HepG2 (cell line): ENCODE measurements around the gene CPA5. TPM values are rescaled to one million over a fixed set of nuclear protein-coding genes. Genes with fewer than 3 reads are reported as not detected.

ENCODE experiments used
- ATAC-seq: fragments of 200-7000 bp; cut with Tn5 transposase; 3 replicates; pipeline ENCODE4 v1.9.1; 2020; ENCODE audit warnings: mild to moderate bottlenecking, moderate library complexity
- BruUV-seq: library from RNA; stranded (reverse); fragments of 400-500 nt; replicated peaks from 2 replicates; lab custom pipeline; 2021; lab: Mats Ljungman, UMichigan
- CTCF ChIA-PET: fragments of 300-600 bp; formaldehyde crosslinking; extraction: SDS; loops from one replicate; lab custom pipeline; 2021; ENCODE audit warnings: low total read pairs, inconsistent platforms, low intra/inter-chr PET ratio; lab: Yijun Ruan, JAX
- POLR2A ChIA-PET: fragments of 350-600 bp; sonication (Branson Sonifier 250); formaldehyde crosslinking; loops from one replicate; lab custom pipeline; 2020; ENCODE audit warnings: antibody characterized with exemption, inconsistent platforms; lab: Yijun Ruan, JAX
- DNase-seq: peaks from one replicate; pipeline ENCODE4 v3.0.0-alpha.2; 2015; ENCODE audit warnings: low spot score
- FAIRE-seq: peaks from 3 replicates; lab custom pipeline; 2011; peaks lifted over from hg19 to GRCh38; lab: Jason Lieb, UNC
- H2AFZ ChIP-seq: one replicate; pipeline ENCODE4 v1.6.1; 2011; ENCODE audit warnings: low read length, inconsistent platforms
- H3K27ac ChIP-seq: fragments of 300-600 bp; 3 replicates; pipeline ENCODE4 v1.8.0; 2011; ENCODE audit warnings: mixed run types, mild to moderate bottlenecking, mixed read lengths, low read length, inconsistent platforms; ENCODE audit not compliant: insufficient read depth; ENCODE audit errors: extremely low read length
- H3K27me3 ChIP-seq, 2 experiments: fragments of 200-600 bp in 1 of 2; 2 replicates in 1 of 2; 3 replicates in 1 of 2; pipeline versions ENCODE4 v1.6.0 to v1.8.0; 2011; ENCODE audit warnings: low read length in 2 of 2, mild to moderate bottlenecking in 2 of 2, moderate library complexity in 2 of 2, inconsistent platforms in 1 of 2; ENCODE audit not compliant: insufficient read depth in 2 of 2, control insufficient read depth in 1 of 2
- H3K36me3 ChIP-seq, 2 experiments: fragments of 200-600 bp in 1 of 2; replicated peaks in 1 of 2; 2 replicates in 1 of 2; 3 replicates in 1 of 2; pipeline versions ENCODE4 v1.5.1 to v1.8.0; 2011; ENCODE audit warnings: low read length in 2 of 2, inconsistent platforms in 1 of 2; ENCODE audit not compliant: insufficient read depth in 2 of 2, control insufficient read depth in 1 of 2
- H3K4me1 ChIP-seq: 2 replicates; pipeline ENCODE4 v1.5.1; 2012; ENCODE audit warnings: low read length, inconsistent platforms; ENCODE audit not compliant: insufficient read depth
- H3K4me2 ChIP-seq: 2 replicates; pipeline ENCODE4 v1.6.0; 2011; ENCODE audit warnings: low read depth, low read length, inconsistent platforms
- H3K4me3 ChIP-seq, 3 experiments: fragments of 200-600 bp in 1 of 3; sonication (generic), shearing (Covaris generic) in 1 of 3; replicated peaks in 1 of 3; 2 replicates each; pipeline ENCODE4 v1.5.1; 2011 to 2016; ENCODE audit warnings: low read length in 3 of 3, inconsistent platforms in 2 of 3, low read depth in 2 of 3, mild to moderate bottlenecking in 2 of 3, control low read depth in 1 of 3, mixed read lengths in 1 of 3; ENCODE audit not compliant: insufficient read depth in 1 of 3
- H3K79me2 ChIP-seq: one replicate; pipeline ENCODE4 v1.6.1; 2011; ENCODE audit warnings: low read length, inconsistent platforms; ENCODE audit not compliant: insufficient read depth
- H3K9ac ChIP-seq: 2 replicates; pipeline ENCODE4 v1.6.0; 2011; ENCODE audit warnings: mild to moderate bottlenecking, low read depth, low read length, inconsistent platforms; ENCODE audit not compliant: insufficient read depth
- H3K9me3 ChIP-seq: 2 replicates; pipeline ENCODE4 v1.5.1; 2012; ENCODE audit warnings: mild to moderate bottlenecking, low read length
- H4K20me1 ChIP-seq: 2 replicates; pipeline ENCODE4 v1.6.0; 2011; ENCODE audit warnings: inconsistent platforms, mild to moderate bottlenecking, low read length, moderate library complexity; ENCODE audit not compliant: insufficient read depth
- ATRX ChIP-seq: sonication (generic); formaldehyde crosslinking; IDR thresholded peaks from 2 replicates; pipeline ENCODE4 v1.4.0; 2020; ENCODE audit warnings: missing genetic modification reagents, borderline replicate concordance
- KLF12 ChIP-seq: sonication (generic); formaldehyde crosslinking; IDR thresholded peaks from 2 replicates; pipeline ENCODE4 v1.4.0; 2020; ENCODE audit warnings: missing genetic modification reagents, borderline replicate concordance
- PRDM15 ChIP-seq: sonication (generic); formaldehyde crosslinking; IDR thresholded peaks from 2 replicates; pipeline ENCODE4 v1.4.0; 2020; ENCODE audit warnings: missing genetic modification reagents
- RFX5 ChIP-seq: IDR thresholded peaks from 2 replicates; pipeline ENCODE4 v1.6.1; 2011; ENCODE audit warnings: low read depth, low read length, improper control_type of control experiment
- SRSF9 ChIP-seq: fragments of 200-400 bp; formaldehyde crosslinking; IDR thresholded peaks from 2 replicates; pipeline ENCODE4 v1.6.1; 2018; ENCODE audit warnings: borderline replicate concordance, mild to moderate bottlenecking, low read depth, low read length; ENCODE audit not compliant: insufficient read depth, poor library complexity, severe bottlenecking
- TAF1 ChIP-seq: sonication (generic); formaldehyde crosslinking; IDR thresholded peaks from 2 replicates; pipeline ENCODE4 v1.4.0; 2020; ENCODE audit warnings: missing genetic modification reagents
- THYN1 ChIP-seq: sonication (generic); formaldehyde crosslinking; IDR thresholded peaks from 2 replicates; pipeline ENCODE4 v1.8.1; 2023; ENCODE audit warnings: low read depth, mild to moderate bottlenecking, moderate library complexity, missing genetic modification reagents, borderline replicate concordance
- ZNF280B ChIP-seq: sonication (generic); formaldehyde crosslinking; IDR thresholded peaks from 2 replicates; pipeline ENCODE4 v1.5.0; 2020; ENCODE audit warnings: missing genetic modification reagents, mild to moderate bottlenecking, borderline replicate concordance
- ZNF337 ChIP-seq: sonication (generic); formaldehyde crosslinking; IDR thresholded peaks from 2 replicates; pipeline ENCODE4 v1.5.1; 2020; ENCODE audit warnings: missing genetic modification reagents, low read depth, mild to moderate bottlenecking, borderline replicate concordance
- WGBS: methylation state at CpG from one replicate; pipeline ENCODE4 v1.1.6; 2017; ENCODE audit warnings: low lambda C conversion rate; 5-methylcytosine and 5-hydroxymethylcytosine counted together
- in situ Hi-C: cut with HindIII; loops from 2 replicates; pipeline ENCODE4 v1.10.0; 2017; ENCODE audit warnings: low pct_unique_long_range_greater_than_20kb; ENCODE audit not compliant: extremely low pct_ligation_motif_present
- intact Hi-C: fragments of 100-400 bp; cut with micrococcal nuclease; formaldehyde crosslinking; loops from one replicate; pipeline ENCODE4 v1.10.0; 2022; ENCODE audit not compliant: unreplicated experiment
- polyA plus RNA-seq, 8 experiments: library from polyadenylated mRNA; depleted of rRNA in 3 of 8; stranded (reverse) in 7 of 8; unstranded in 1 of 8; fragments of >200 nt; fragmentation: Illumina TruSeq in 4 of 8; extraction: Trizol in 4 of 8; gene quantifications; 2 replicates each; pipeline versions ENCODE4 v1.2.1 to v1.2.3, GENCODE V29; 2011 to 2016; ENCODE audit warnings: low read depth in 4 of 8, missing spikeins in 1 of 8, mixed read lengths in 1 of 8; ENCODE audit not compliant: insufficient read depth in 1 of 8
- total RNA-seq, 5 experiments: library from RNA; depleted of rRNA; stranded (reverse); fragments of >200 nt; fragmentation: Illumina TruSeq; extraction: Trizol; gene quantifications; 2 replicates each; pipeline ENCODE4 v1.2.3, GENCODE V29; 2016; ENCODE audit warnings: low read depth in 1 of 5

Gene CPA5
- total and polyA plus RNA-seq, 2 of the 13 experiments (the other 11 are each of a cell fraction or from before 2014, with no cell fraction given), result 0.48 TPM; not detected in 1

GRCh38 chr7:130409067-130409711 lies 64.6 kb downstream of the CPA5 start:
- Histone ChIP-seq H4K20me1 (no peaks in the 10 kb centered on the region), H3K27ac (no peak overlapping the region), H2AFZ (no peak overlapping the region), H3K4me3 (no peak overlapping the region), H3K4me1 (no peaks in the 10 kb centered on the region)
- POLR2A ChIA-PET, result no interaction called here
- WGBS, result 71% methylated on average over 3 of the region's 3 CpGs
- CTCF ChIA-PET, result no interaction called here
- DNase-seq, result no peak
- intact Hi-C loops, result no loop called here
- in situ Hi-C loops, result no loop called here
- TF ChIP-seq KLF12 (CRISPR knock-in tag), result no peak
- TF ChIP-seq, all 625 proteins: peak for 0
- FAIRE-seq (no peak), ATAC-seq (no peak)
- no peaks in the 10 kb centered on the region for H3K27me3 ChIP-seq
- H3K79me2 ChIP-seq, result no peaks in the 10 kb centered on the region
- H3K9me3 ChIP-seq, result no peaks in the 10 kb centered on the region
- no TSS peak for BruUV-seq
- no peaks in the 10 kb centered on the region for H3K36me3 ChIP-seq
- H3K9ac ChIP-seq, result no peak overlapping the region
- no peak overlapping the region for H3K4me2 ChIP-seq

GRCh38 chr7:130409712-130410072 lies 65.1 kb downstream of the CPA5 start:
- no peaks in the 10 kb centered on the region for H4K20me1 ChIP-seq
- FAIRE-seq (no peak), DNase-seq (no peak)
- H3K79me2 ChIP-seq, result no peaks in the 10 kb centered on the region
- H3K4me1 ChIP-seq, result no peaks in the 10 kb centered on the region
- H3K36me3 ChIP-seq, result no peaks in the 10 kb centered on the region
- no peak overlapping the region for H3K9ac ChIP-seq
- H3K9me3 ChIP-seq, result no peaks in the 10 kb centered on the region
- H3K27ac ChIP-seq, result no peak overlapping the region
- H3K4me3 ChIP-seq, result no peak overlapping the region
- no peak for TF ChIP-seq ATRX
- no peak for TF ChIP-seq ZNF337 (CRISPR knock-in tag)
- TF ChIP-seq THYN1 (CRISPR knock-in tag), result no peak
- no peak for TF ChIP-seq PRDM15 (CRISPR knock-in tag)
- TF ChIP-seq SRSF9, result no peak
- TF ChIP-seq ZNF280B (CRISPR knock-in tag), result no peak
- TF ChIP-seq TAF1 (CRISPR knock-in tag), result no peak
- TF ChIP-seq RFX5, result no peak
- TF ChIP-seq, all 625 proteins: peak for 0
- intact Hi-C loops (no loop called here), in situ Hi-C loops (no loop called here)
- Histone ChIP-seq H3K4me2 (no peak overlapping the region), H2AFZ (no peak overlapping the region), H3K27me3 (no peaks in the 10 kb centered on the region)
- ChIA-PET POLR2A (no interaction called here), CTCF (no interaction called here)
- ATAC-seq, result no peak
- 94% methylated on average over 4 of the region's 4 CpGs for WGBS
- BruUV-seq, result no TSS peak
